ENCODE results near the gene CSNK1G2.

CSNK1G2 gene

GRCh38 chr19:1941146-1942077 lies at the start of gene CSNK1G2:
Gene CSNK1G2 (plus strand): TSS chr19:1941172. CDS start chr19:1969773, 28,601 bp downstream.
- FAIRE-seq: no peak
- DNase-seq (ENCODE audit: extremely low spot score, insufficient read length, low read depth): no peak

- no peak for DNase-seq (ENCODE audit: extremely low spot score, insufficient read length, low read depth)
- no peak for FAIRE-seq
Observed at GRCh38 chr19:1893791-1894190, 47.2 kb upstream of the CSNK1G2 start.

- peak; percentile 33 for FAIRE-seq
Observed at GRCh38 chr19:1896508-1896907, 44.5 kb upstream of the CSNK1G2 start.

GRCh38 chr19:1901940-1902404 lies 39.0 kb upstream of the CSNK1G2 start:
- DNase-seq (ENCODE audit: extremely low spot score, insufficient read length, low read depth) (no peak), FAIRE-seq (no peak)

More at GRCh38 chr19:1896508-1896907, 44.5 kb upstream of the CSNK1G2 start:
- no peak for DNase-seq (ENCODE audit: extremely low spot score, insufficient read length, low read depth)

GRCh38 chr19:1902923-1903322 lies 38.0 kb upstream of the CSNK1G2 start:
- no peak for DNase-seq (ENCODE audit: extremely low spot score, insufficient read length, low read depth)
- FAIRE-seq: no peak

- DNase-seq (ENCODE audit: extremely low spot score, insufficient read length, low read depth) (no peak), FAIRE-seq (no peak)
Observed at GRCh38 chr19:1904860-1905109, 36.2 kb upstream of the CSNK1G2 start.

- peak; percentile 88 for DNase-seq (ENCODE audit: extremely low spot score, insufficient read length, low read depth)
- FAIRE-seq: peak; percentile 99
Observed at GRCh38 chr19:1905110-1905862, 35.7 kb upstream of the CSNK1G2 start, which contains the start of the genes ADAT3 and SCAMP4. Gene ADAT3 (plus strand): TSS chr19:1905399. CDS start chr19:1912048, 6,649 bp downstream. Gene SCAMP4 (plus strand): TSS chr19:1905399. CDS start chr19:1915020, 9,621 bp downstream.

- DNase-seq (ENCODE audit: extremely low spot score, insufficient read length, low read depth): no peak
- FAIRE-seq: peak; percentile 5
Observed at GRCh38 chr19:1905863-1906375, 35.1 kb upstream of the CSNK1G2 start.

GRCh38 chr19:1906985-1907562 lies 33.9 kb upstream of the CSNK1G2 start:
- DNase-seq (ENCODE audit: extremely low spot score, insufficient read length, low read depth): no peak
- FAIRE-seq: no peak

GRCh38 chr19:1907563-1908363 lies 33.2 kb upstream of the CSNK1G2 start:
- DNase-seq (ENCODE audit: extremely low spot score, insufficient read length, low read depth): no peak
- no peak for FAIRE-seq

- no peak for FAIRE-seq
Observed at GRCh38 chr19:1908364-1908678, 32.7 kb upstream of the CSNK1G2 start.

GRCh38 chr19:1909761-1910080 lies 31.3 kb upstream of the CSNK1G2 start:
- no peak for FAIRE-seq

More at GRCh38 chr19:1908364-1908678, 32.7 kb upstream of the CSNK1G2 start:
- no peak for DNase-seq (ENCODE audit: extremely low spot score, insufficient read length, low read depth)

GRCh38 chr19:1910177-1910576 lies 30.8 kb upstream of the CSNK1G2 start:
- DNase-seq (ENCODE audit: extremely low spot score, insufficient read length, low read depth): no peak
- no peak for FAIRE-seq

More at GRCh38 chr19:1909761-1910080, 31.3 kb upstream of the CSNK1G2 start:
- no peak for DNase-seq (ENCODE audit: extremely low spot score, insufficient read length, low read depth)

- DNase-seq (ENCODE audit: extremely low spot score, insufficient read length, low read depth): no peak
- peak; percentile 50 for FAIRE-seq
Observed at GRCh38 chr19:1911098-1911497, 29.9 kb upstream of the CSNK1G2 start.

GRCh38 chr19:1911995-1912394 lies 29.0 kb upstream of the CSNK1G2 start:
- no peak for DNase-seq (ENCODE audit: extremely low spot score, insufficient read length, low read depth)
- no peak for FAIRE-seq

- DNase-seq (ENCODE audit: extremely low spot score, insufficient read length, low read depth) (no peak), FAIRE-seq (no peak)
Observed at GRCh38 chr19:1912760-1913505, 28.0 kb upstream of the CSNK1G2 start.

- DNase-seq (ENCODE audit: extremely low spot score, insufficient read length, low read depth): no peak
- FAIRE-seq: no peak
Observed at GRCh38 chr19:1913781-1914577, 27.0 kb upstream of the CSNK1G2 start.

GRCh38 chr19:1914826-1915341 lies 26.1 kb upstream of the CSNK1G2 start:
- no peak for DNase-seq (ENCODE audit: extremely low spot score, insufficient read length, low read depth)

More at GRCh38 chr19:1914826-1915341, 26.1 kb upstream of the CSNK1G2 start:
- FAIRE-seq: no peak

Data from GM18507 (cell line).